Fibroblast of mammary gland (primary cell): Measurements from ENCODE around the gene CREB1.
"Not testable (repeated sequence)": the region's sequence is repeated elsewhere in the genome, so short reads cannot be mapped to it uniquely, and the experiment has no call there.

Experiments
- DNase-seq: peaks from one replicate; pipeline ENCODE4 v3.0.0-alpha.2; 2010; ENCODE audit warnings: low read depth
- H3K4me3 ChIP-seq: 2 replicates; pipeline ENCODE4 v1.5.1; 2011; ENCODE audit warnings: low read depth, mild to moderate bottlenecking, low read length, moderate library complexity; ENCODE audit not compliant: control insufficient read depth
- CTCF ChIP-seq: conservative IDR thresholded peaks from 2 replicates; pipeline ENCODE4 v1.5.1; 2011; ENCODE audit warnings: low read depth, low read length, inconsistent platforms; ENCODE audit not compliant: control insufficient read depth, insufficient read depth

CREB1 gene

GRCh38 chr2:207640661-207641060 is 110.9 kb downstream of the CREB1 start:
- TF ChIP-seq CTCF = no peak
- DNase-seq = no peak
- H3K4me3 ChIP-seq = no peak overlapping the region

- no peak for TF ChIP-seq CTCF
- no peak for DNase-seq
- H3K4me3 ChIP-seq = no peak overlapping the region
These were observed 114.1 kb downstream of the CREB1 start for GRCh38 chr2:207643892-207644291.

GRCh38 chr2:207646582-207646981 is 116.8 kb downstream of the CREB1 start:
- not testable (repeated sequence) for H3K4me3 ChIP-seq, DNase-seq
